Right atrium auricular region (tissue), 2 donors: ENCODE measurements around the gene METTL24. TPM values are rescaled to one million over a fixed set of nuclear protein-coding genes. Genes with fewer than 3 reads are reported as not detected.
A peak's percentile ranks its signal among the peaks of the same experiment; 100 is the strongest.

Source experiments
- DNase-seq: peaks from one replicate; pipeline ENCODE4 v3.0.0-alpha.2; 2019; ENCODE audit warnings: low spot score
- H3K27ac ChIP-seq, 2 donors: fragments of 200-600 bp; sonication (generic); 1 replicate in 1 of 2; 2 replicates in 1 of 2; pipeline ENCODE4 v1.5.1; 2016 to 2019
- H3K27me3 ChIP-seq, 2 donors: fragments of 200-600 bp; sonication (generic); one replicate each; pipeline versions ENCODE4 v1.5.1 to v1.6.0; 2017 to 2019
- H3K36me3 ChIP-seq: fragments of 200-600 bp; sonication (generic); one replicate; pipeline ENCODE4 v1.5.1; 2016
- H3K4me1 ChIP-seq, 2 donors: fragments of 200-600 bp; sonication (generic); one replicate each; pipeline versions ENCODE4 v1.5.1 to v1.6.0; 2017 to 2019
- H3K4me3 ChIP-seq, 2 donors: fragments of 200-600 bp; sonication (generic); 1 replicate in 1 of 2; 2 replicates in 1 of 2; pipeline ENCODE4 v1.5.1; 2017 to 2019; ENCODE audit warnings: mild to moderate bottlenecking in 1 of 2, moderate library complexity in 1 of 2
- H3K9me3 ChIP-seq, 2 donors: fragments of 200-600 bp; sonication (generic); one replicate each; pipeline ENCODE4 v1.5.1; 2019
- total RNA-seq, 2 donors: library from RNA; depleted of rRNA; stranded (reverse); fragments of >200 nt; gene quantifications; one replicate each; pipeline ENCODE4 v1.1.0, GENCODE V29; 2016
- TF ChIP-seq, protein P1 (sequence below), 2 donors: fragments of 200-600 bp; sonication (generic); IDR thresholded peaks; one replicate each; pipeline ENCODE4 v1.5.1; 2019; ENCODE audit warnings: antibody characterized with exemption in 2 of 2

The METTL24 gene
- total RNA-seq, 2 donors from 2014 or later: 1.2 to 1.5 TPM

DNA sequence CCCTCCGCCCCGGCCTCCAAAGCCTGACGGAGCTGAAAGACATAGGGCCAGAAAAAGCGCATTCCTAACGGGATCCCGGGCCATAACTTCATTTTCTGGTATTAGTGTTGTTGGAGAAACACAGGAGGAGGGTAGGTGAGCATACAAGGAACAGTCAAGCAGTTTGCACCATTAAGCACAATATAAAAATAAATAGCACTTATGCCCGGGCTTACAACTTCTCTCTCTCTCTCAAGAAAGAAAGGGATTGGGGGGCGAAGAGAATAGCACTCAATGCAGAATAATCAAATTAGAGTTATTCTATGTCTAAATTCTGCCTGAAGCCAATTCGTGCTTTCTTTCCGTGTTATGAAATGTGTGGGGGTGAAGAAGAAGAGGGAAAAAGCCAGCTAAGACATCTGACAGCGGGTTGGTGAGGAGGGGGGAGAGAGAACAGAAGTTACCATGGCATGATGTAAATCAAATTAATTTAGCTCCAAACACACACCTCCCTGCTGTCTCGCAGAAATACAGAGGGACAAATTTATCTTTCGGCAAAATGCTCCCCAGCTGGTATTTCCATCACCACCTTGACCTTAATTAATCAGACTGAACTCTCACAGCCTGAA is 508 bp upstream of the METTL24 start:
- H3K4me1 ChIP-seq: peaks cover 0 to 5% of the 10 kb centered on the region in 2 donors
- H3K36me3 ChIP-seq: no peaks in the 10 kb centered on the region
- H3K9me3 ChIP-seq: no peaks in the 10 kb centered on the region
- DNase-seq: no peak
- H3K4me3 ChIP-seq: peak overlapping the region; percentile 59 to 64
- TF ChIP-seq, protein P1, sequence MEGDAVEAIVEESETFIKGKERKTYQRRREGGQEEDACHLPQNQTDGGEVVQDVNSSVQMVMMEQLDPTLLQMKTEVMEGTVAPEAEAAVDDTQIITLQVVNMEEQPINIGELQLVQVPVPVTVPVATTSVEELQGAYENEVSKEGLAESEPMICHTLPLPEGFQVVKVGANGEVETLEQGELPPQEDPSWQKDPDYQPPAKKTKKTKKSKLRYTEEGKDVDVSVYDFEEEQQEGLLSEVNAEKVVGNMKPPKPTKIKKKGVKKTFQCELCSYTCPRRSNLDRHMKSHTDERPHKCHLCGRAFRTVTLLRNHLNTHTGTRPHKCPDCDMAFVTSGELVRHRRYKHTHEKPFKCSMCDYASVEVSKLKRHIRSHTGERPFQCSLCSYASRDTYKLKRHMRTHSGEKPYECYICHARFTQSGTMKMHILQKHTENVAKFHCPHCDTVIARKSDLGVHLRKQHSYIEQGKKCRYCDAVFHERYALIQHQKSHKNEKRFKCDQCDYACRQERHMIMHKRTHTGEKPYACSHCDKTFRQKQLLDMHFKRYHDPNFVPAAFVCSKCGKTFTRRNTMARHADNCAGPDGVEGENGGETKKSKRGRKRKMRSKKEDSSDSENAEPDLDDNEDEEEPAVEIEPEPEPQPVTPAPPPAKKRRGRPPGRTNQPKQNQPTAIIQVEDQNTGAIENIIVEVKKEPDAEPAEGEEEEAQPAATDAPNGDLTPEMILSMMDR (IDR thresholded peaks at IDR 0.05): peak in 1 of 2 donors; percentile 3
- peak overlapping the region; percentile 61 to 82 for H3K27ac ChIP-seq
- no peaks in the 10 kb centered on the region for H3K27me3 ChIP-seq

- DNase-seq: no peak
- H3K4me1 ChIP-seq: peaks cover 0 to 5% of the 10 kb centered on the region in 2 donors
- no peaks in the 10 kb centered on the region for H3K9me3 ChIP-seq
- TF ChIP-seq, protein P1 (IDR thresholded peaks at IDR 0.05): no peak
- peak overlapping the region; percentile 62 to 82 for H3K27ac ChIP-seq
- peak overlapping the region; percentile 59 to 64 for H3K4me3 ChIP-seq
- no peaks in the 10 kb centered on the region for H3K27me3 ChIP-seq
- no peaks in the 10 kb centered on the region for H3K36me3 ChIP-seq
Observed at GRCh38 chr6:110357298-110357663, 868 bp downstream of the METTL24 start.

DNA sequence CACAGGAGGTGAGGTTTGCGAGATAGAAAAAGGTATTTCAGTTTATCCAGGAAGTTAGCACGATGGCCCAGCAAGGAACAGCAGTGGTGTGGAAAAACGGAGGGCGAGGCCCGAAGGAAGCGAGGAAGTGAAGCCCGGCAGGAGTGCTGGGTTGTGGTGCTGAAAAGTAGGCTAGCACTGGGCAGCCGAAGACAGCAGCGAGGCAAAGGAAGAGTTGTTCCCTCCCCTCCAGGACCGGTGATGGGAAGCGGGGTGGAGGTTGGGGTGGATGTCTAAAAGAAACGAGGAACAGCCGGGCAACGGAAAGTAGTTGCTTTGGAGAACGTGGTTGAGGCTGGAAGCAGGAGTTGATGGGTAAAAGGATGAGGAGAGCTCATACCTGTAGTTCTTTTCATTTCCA is 1.4 kb downstream of the METTL24 start:
- Histone ChIP-seq H3K36me3 (no peaks in the 10 kb centered on the region), H3K9me3 (no peaks in the 10 kb centered on the region), H3K4me1 (peaks cover 0 to 5% of the 10 kb centered on the region in 2 donors), H3K27me3 (no peaks in the 10 kb centered on the region), H3K4me3 (no peak overlapping the region), H3K27ac (peak overlapping the region in 1 of 2 donors; percentile 62)
- no peak for DNase-seq
- TF ChIP-seq, protein P1 (IDR thresholded peaks at IDR 0.05): no peak

DNA sequence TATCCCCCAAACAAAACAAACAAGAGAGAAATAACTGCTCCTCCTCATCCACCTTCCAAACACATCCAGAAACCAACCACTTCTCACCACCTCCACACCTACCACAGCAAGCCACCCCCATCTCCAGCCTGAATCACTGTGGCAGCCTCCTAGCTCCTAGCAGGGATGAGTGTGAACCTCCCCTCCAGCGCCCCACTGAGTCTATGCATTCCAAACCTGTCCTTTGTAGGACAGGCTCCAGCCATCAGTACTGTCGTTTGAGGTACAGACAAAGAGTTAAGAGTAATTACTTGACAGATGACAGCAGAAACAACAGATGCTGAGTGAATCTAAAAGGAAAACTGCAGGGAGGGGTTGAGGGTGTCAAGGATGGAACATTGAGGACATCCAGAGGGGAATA is 2.4 kb downstream of the METTL24 start:
- no peak for DNase-seq
- Histone ChIP-seq H3K27ac (no peak overlapping the region), H3K27me3 (no peaks in the 10 kb centered on the region), H3K4me1 (peaks cover 0 to 5% of the 10 kb centered on the region in 2 donors), H3K36me3 (no peaks in the 10 kb centered on the region), H3K9me3 (no peaks in the 10 kb centered on the region), H3K4me3 (no peak overlapping the region)
- TF ChIP-seq, protein P1 (IDR thresholded peaks at IDR 0.05): no peak

GRCh38 chr6:110355022-110355421 is 3.1 kb downstream of the METTL24 start:
- Histone ChIP-seq H3K4me1 (peaks cover 0 to 5% of the 10 kb centered on the region in 2 donors), H3K36me3 (no peaks in the 10 kb centered on the region), H3K4me3 (no peak overlapping the region), H3K27ac (no peak overlapping the region), H3K27me3 (no peaks in the 10 kb centered on the region), H3K9me3 (no peaks in the 10 kb centered on the region)
- TF ChIP-seq, protein P1 (IDR thresholded peaks at IDR 0.05): no peak
- no peak for DNase-seq

DNA sequence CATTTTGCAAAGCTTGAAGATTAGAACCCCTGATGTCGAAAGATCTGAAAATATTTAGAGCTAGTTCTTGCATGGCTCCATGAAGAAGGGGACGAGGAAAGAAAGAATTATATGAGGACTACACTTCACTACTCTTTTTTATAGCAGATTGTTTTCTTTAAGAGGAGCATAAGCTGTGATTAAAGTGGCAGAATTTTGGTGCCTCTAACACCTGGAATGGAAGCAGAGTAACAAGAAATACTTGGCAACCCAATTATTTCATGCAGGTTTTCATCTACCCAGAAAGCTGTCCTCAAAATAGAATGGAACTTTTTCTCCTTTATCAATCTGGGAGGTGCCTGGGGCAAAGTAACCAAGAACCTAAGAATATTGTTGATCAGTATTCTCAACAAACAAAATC is 4.0 kb downstream of the METTL24 start:
- Histone ChIP-seq H3K27me3 (no peaks in the 10 kb centered on the region), H3K27ac (no peak overlapping the region), H3K9me3 (no peaks in the 10 kb centered on the region), H3K4me3 (no peak overlapping the region), H3K36me3 (no peaks in the 10 kb centered on the region), H3K4me1 (peaks cover 0 to 5% of the 10 kb centered on the region in 2 donors)
- TF ChIP-seq, protein P1 (IDR thresholded peaks at IDR 0.05): no peak
- DNase-seq: no peak
